WTC11 (cell line): ENCODE data around the gene NMU.

ENCODE experiments used
- CTCF ChIP-seq: fragments of 200-600 bp; IDR thresholded peaks from 2 replicates; pipeline ENCODE4 v1.8.0; 2022; ENCODE audit warnings: antibody characterized with exemption
- E2F1 ChIP-seq: sonication (generic); formaldehyde crosslinking; IDR thresholded peaks from 2 replicates; pipeline ENCODE4 v1.8.0; 2022; ENCODE audit warnings: mild to moderate bottlenecking, missing genetic modification reagents
- E2F5 ChIP-seq: sonication (generic); formaldehyde crosslinking; IDR thresholded peaks from 2 replicates; pipeline ENCODE4 v1.8.1; 2022; ENCODE audit warnings: mild to moderate bottlenecking, moderate library complexity, missing genetic modification reagents
- ELF4 ChIP-seq: sonication (generic); formaldehyde crosslinking; IDR thresholded peaks from 2 replicates; pipeline ENCODE4 v1.8.1; 2022; ENCODE audit warnings: low read depth, mild to moderate bottlenecking, moderate library complexity, missing genetic modification reagents
- ESRRA ChIP-seq: sonication (generic); formaldehyde crosslinking; IDR thresholded peaks from 2 replicates; pipeline ENCODE4 v1.8.1; 2022; ENCODE audit warnings: mild to moderate bottlenecking, missing genetic modification reagents, borderline replicate concordance
- IRF2 ChIP-seq: sonication (generic); formaldehyde crosslinking; IDR thresholded peaks from 2 replicates; pipeline ENCODE4 v1.8.0; 2022; ENCODE audit warnings: low read depth, missing genetic modification reagents, borderline replicate concordance
- RELA ChIP-seq: sonication (generic); formaldehyde crosslinking; IDR thresholded peaks from 2 replicates; pipeline ENCODE4 v1.8.1; 2022; ENCODE audit warnings: missing genetic modification reagents, mild to moderate bottlenecking, borderline replicate concordance
- TP53 ChIP-seq: sonication (generic); formaldehyde crosslinking; IDR thresholded peaks from 2 replicates; pipeline ENCODE4 v1.8.1; 2023; ENCODE audit warnings: mild to moderate bottlenecking, missing genetic modification reagents
- ZNF263 ChIP-seq: sonication (generic); formaldehyde crosslinking; IDR thresholded peaks from 2 replicates; pipeline ENCODE4 v1.8.1; 2022; ENCODE audit warnings: low read depth, mild to moderate bottlenecking, moderate library complexity, missing genetic modification reagents
- ZNF281 ChIP-seq: sonication (generic); formaldehyde crosslinking; IDR thresholded peaks from 2 replicates; pipeline ENCODE4 v1.8.0; 2023; ENCODE audit warnings: mild to moderate bottlenecking, missing genetic modification reagents
- ZNF423 ChIP-seq: fragments of 250-450 bp; sonication (Bioruptor Pico); IDR thresholded peaks from 2 replicates; pipeline ENCODE4 v2.1.2; 2022; ENCODE audit warnings: mild to moderate bottlenecking, moderate library complexity
- TF ChIP-seq, protein P1 (sequence below): sonication (generic); formaldehyde crosslinking; IDR thresholded peaks from 2 replicates; pipeline ENCODE4 v1.8.0; 2023; ENCODE audit warnings: missing genetic modification reagents
- TF ChIP-seq, protein P2 (sequence below): sonication (generic); formaldehyde crosslinking; IDR thresholded peaks from 2 replicates; pipeline ENCODE4 v1.8.1; 2023; ENCODE audit warnings: mild to moderate bottlenecking, missing genetic modification reagents, borderline replicate concordance
- TF ChIP-seq, protein P3 (sequence below): sonication (generic); formaldehyde crosslinking; IDR thresholded peaks from 2 replicates; pipeline ENCODE4 v1.8.1; 2023; ENCODE audit warnings: mild to moderate bottlenecking, missing genetic modification reagents

GRCh38 chr4:55661398-55662056, 25.4 kb upstream of the NMU start:
- TF ChIP-seq TP53 (CRISPR knock-in tag) (no peak), CTCF (no peak), ZNF263 (CRISPR knock-in tag) (no peak), IRF2 (CRISPR knock-in tag) (no peak), ZNF423 (CRISPR knock-in tag) (no peak), ZNF281 (CRISPR knock-in tag) (no peak), ESRRA (CRISPR knock-in tag) (no peak), E2F5 (CRISPR knock-in tag) (no peak), ELF4 (CRISPR knock-in tag) (no peak), RELA (CRISPR knock-in tag) (no peak), E2F1 (CRISPR knock-in tag) (no peak)
- TF ChIP-seq, protein P1, sequence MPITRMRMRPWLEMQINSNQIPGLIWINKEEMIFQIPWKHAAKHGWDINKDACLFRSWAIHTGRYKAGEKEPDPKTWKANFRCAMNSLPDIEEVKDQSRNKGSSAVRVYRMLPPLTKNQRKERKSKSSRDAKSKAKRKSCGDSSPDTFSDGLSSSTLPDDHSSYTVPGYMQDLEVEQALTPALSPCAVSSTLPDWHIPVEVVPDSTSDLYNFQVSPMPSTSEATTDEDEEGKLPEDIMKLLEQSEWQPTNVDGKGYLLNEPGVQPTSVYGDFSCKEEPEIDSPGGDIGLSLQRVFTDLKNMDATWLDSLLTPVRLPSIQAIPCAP (CRISPR knock-in tag), result no peak
- TF ChIP-seq, protein P2, sequence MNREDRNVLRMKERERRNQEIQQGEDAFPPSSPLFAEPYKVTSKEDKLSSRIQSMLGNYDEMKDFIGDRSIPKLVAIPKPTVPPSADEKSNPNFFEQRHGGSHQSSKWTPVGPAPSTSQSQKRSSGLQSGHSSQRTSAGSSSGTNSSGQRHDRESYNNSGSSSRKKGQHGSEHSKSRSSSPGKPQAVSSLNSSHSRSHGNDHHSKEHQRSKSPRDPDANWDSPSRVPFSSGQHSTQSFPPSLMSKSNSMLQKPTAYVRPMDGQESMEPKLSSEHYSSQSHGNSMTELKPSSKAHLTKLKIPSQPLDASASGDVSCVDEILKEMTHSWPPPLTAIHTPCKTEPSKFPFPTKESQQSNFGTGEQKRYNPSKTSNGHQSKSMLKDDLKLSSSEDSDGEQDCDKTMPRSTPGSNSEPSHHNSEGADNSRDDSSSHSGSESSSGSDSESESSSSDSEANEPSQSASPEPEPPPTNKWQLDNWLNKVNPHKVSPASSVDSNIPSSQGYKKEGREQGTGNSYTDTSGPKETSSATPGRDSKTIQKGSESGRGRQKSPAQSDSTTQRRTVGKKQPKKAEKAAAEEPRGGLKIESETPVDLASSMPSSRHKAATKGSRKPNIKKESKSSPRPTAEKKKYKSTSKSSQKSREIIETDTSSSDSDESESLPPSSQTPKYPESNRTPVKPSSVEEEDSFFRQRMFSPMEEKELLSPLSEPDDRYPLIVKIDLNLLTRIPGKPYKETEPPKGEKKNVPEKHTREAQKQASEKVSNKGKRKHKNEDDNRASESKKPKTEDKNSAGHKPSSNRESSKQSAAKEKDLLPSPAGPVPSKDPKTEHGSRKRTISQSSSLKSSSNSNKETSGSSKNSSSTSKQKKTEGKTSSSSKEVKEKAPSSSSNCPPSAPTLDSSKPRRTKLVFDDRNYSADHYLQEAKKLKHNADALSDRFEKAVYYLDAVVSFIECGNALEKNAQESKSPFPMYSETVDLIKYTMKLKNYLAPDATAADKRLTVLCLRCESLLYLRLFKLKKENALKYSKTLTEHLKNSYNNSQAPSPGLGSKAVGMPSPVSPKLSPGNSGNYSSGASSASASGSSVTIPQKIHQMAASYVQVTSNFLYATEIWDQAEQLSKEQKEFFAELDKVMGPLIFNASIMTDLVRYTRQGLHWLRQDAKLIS (CRISPR knock-in tag), result no peak
- TF ChIP-seq, protein P3, sequence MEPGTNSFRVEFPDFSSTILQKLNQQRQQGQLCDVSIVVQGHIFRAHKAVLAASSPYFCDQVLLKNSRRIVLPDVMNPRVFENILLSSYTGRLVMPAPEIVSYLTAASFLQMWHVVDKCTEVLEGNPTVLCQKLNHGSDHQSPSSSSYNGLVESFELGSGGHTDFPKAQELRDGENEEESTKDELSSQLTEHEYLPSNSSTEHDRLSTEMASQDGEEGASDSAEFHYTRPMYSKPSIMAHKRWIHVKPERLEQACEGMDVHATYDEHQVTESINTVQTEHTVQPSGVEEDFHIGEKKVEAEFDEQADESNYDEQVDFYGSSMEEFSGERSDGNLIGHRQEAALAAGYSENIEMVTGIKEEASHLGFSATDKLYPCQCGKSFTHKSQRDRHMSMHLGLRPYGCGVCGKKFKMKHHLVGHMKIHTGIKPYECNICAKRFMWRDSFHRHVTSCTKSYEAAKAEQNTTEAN (CRISPR knock-in tag), result no peak
